ENCODE results near the gene ABHD2. TPM values are rescaled to one million over a fixed set of nuclear protein-coding genes. Genes with fewer than 3 reads are reported as not detected.

Gene ABHD2
- total RNA-seq, 1 donor from 2014 or later: 202 TPM

- Histone ChIP-seq H3K4me1 (peaks cover 5% of the 10 kb centered on the region), H3K27me3 (ENCODE audit: low read depth) (no peaks in the 10 kb centered on the region), H3K36me3 (peaks cover 82% of the 10 kb centered on the region), H3K9me3 (no peaks in the 10 kb centered on the region), H3K27ac (no peak overlapping the region), H3K4me3 (no peak overlapping the region)
- no peak for ATAC-seq
- TF ChIP-seq CTCF (IDR thresholded peaks at IDR 0.05): no peak
- no peak for DNase-seq
- intact Hi-C loops (cut with DNase I): loop anchor here (10.0 kb wide), 1 partner anchor 121 kb away; no protein-coding TSS in a partner anchor
Measured at GRCh38 chr15:89175617-89176191, 87.4 kb downstream of the ABHD2 start.

GRCh38 chr15:89177116-89177515 is 88.9 kb downstream of the ABHD2 start:
- Histone ChIP-seq H3K4me1 (peaks cover 5% of the 10 kb centered on the region), H3K36me3 (peaks cover 92% of the 10 kb centered on the region)

GRCh38 chr15:89177633-89178306 is 89.5 kb downstream of the ABHD2 start:
- intact Hi-C loops (cut with DNase I): loop anchor here (10.0 kb wide), 1 partner anchor 123 kb away; no protein-coding TSS in a partner anchor
- no peak overlapping the region for H3K27ac ChIP-seq
- H3K4me3 ChIP-seq: no peak overlapping the region
- no peaks in the 10 kb centered on the region for H3K27me3 ChIP-seq (ENCODE audit: low read depth)
- peak; percentile 81 for TF ChIP-seq CTCF (IDR thresholded peaks at IDR 0.05)
- H3K9me3 ChIP-seq: no peaks in the 10 kb centered on the region
- ATAC-seq: peak; percentile 34 to 58
- H3K4me1 ChIP-seq: peaks cover 5% of the 10 kb centered on the region
- peaks cover 92% of the 10 kb centered on the region for H3K36me3 ChIP-seq
- peak; percentile 54 for DNase-seq

More at GRCh38 chr15:89177116-89177515, 88.9 kb downstream of the ABHD2 start:
- DNase-seq (no peak), ATAC-seq (no peak)
- Histone ChIP-seq H3K4me3 (no peak overlapping the region), H3K9me3 (no peaks in the 10 kb centered on the region), H3K27ac (no peak overlapping the region), H3K27me3 (ENCODE audit: low read depth) (no peaks in the 10 kb centered on the region)
- intact Hi-C loops (cut with DNase I): loop anchor here (10.0 kb wide), 1 partner anchor 122 kb away; no protein-coding TSS in a partner anchor
- no peak for TF ChIP-seq CTCF (IDR thresholded peaks at IDR 0.05)

- intact Hi-C loops (cut with DNase I): loop anchor here (10.0 kb wide), 1 partner anchor 124 kb away; no protein-coding TSS in a partner anchor
- DNase-seq: no peak
- peaks cover 5% of the 10 kb centered on the region for H3K4me1 ChIP-seq
- peaks cover 91% of the 10 kb centered on the region for H3K36me3 ChIP-seq
- no peak for ATAC-seq
- no peak for TF ChIP-seq CTCF (IDR thresholded peaks at IDR 0.05)
- no peaks in the 10 kb centered on the region for H3K27me3 ChIP-seq (ENCODE audit: low read depth)
- no peaks in the 10 kb centered on the region for H3K9me3 ChIP-seq
- no peak overlapping the region for H3K4me3 ChIP-seq
- no peak overlapping the region for H3K27ac ChIP-seq
Measured at GRCh38 chr15:89178307-89178977, 90.2 kb downstream of the ABHD2 start.

GRCh38 chr15:89179966-89180875 is 92.0 kb downstream of the ABHD2 start:
- intact Hi-C loops (cut with DNase I): loop anchor here (10.0 kb wide), 1 partner anchor 125 kb away; no protein-coding TSS in a partner anchor
- no peaks in the 10 kb centered on the region for H3K4me1 ChIP-seq
- H3K27me3 ChIP-seq (ENCODE audit: low read depth): no peaks in the 10 kb centered on the region
- ATAC-seq (no peak), DNase-seq (no peak)
- H3K9me3 ChIP-seq: no peaks in the 10 kb centered on the region
- H3K27ac ChIP-seq: no peak overlapping the region
- H3K4me3 ChIP-seq: no peak overlapping the region
- peaks cover 94% of the 10 kb centered on the region for H3K36me3 ChIP-seq
- no peak for TF ChIP-seq CTCF (IDR thresholded peaks at IDR 0.05)
